DOHH2 (cell line): Measurements from ENCODE around the gene CD27.

ENCODE experiments used
- CTCF ChIP-seq: fragments of 200-600 bp; sonication (generic); IDR thresholded peaks from one replicate; pipeline ENCODE4 v1.5.1; 2014; ENCODE audit warnings: antibody characterized with exemption, mild to moderate bottlenecking, low read depth, low read length; ENCODE audit not compliant: poor library complexity, severe bottlenecking
- EZH2phosphoT487 ChIP-seq: fragments of 200-600 bp; sonication (generic); IDR thresholded peaks from 2 replicates; pipeline ENCODE4 v1.6.1; 2017; ENCODE audit warnings: borderline replicate concordance, mild to moderate bottlenecking, antibody characterized with exemption, low read length, moderate library complexity, mixed read lengths

GRCh38 chr12:6471989-6472360, 27.2 kb downstream of the CD27 start:
- no peak for TF ChIP-seq EZH2phosphoT487
- no peak for TF ChIP-seq CTCF
